SU-DHL-6 (cell line): ENCODE results near the gene TRMT10B.

ENCODE experiments used
- H2AFZ ChIP-seq: fragments of 200-600 bp; sonication (generic); 2 replicates; pipeline ENCODE4 v1.6.1; 2014; ENCODE audit warnings: low read depth, mild to moderate bottlenecking, moderate library complexity, mixed read lengths, antibody characterized with exemption, low read length; ENCODE audit not compliant: severe bottlenecking
- H3F3A ChIP-seq: fragments of 200-600 bp; shearing (Covaris generic); 2 replicates; pipeline ENCODE4 v1.6.0; 2016; ENCODE audit warnings: antibody characterized with exemption, mild to moderate bottlenecking; ENCODE audit not compliant: insufficient read depth
- H3K27ac ChIP-seq: fragments of 200-600 bp; sonication (generic); 2 replicates; pipeline ENCODE4 v1.5.1; 2016; ENCODE audit warnings: low read depth, mild to moderate bottlenecking, low read length, moderate library complexity, mixed read lengths
- H3K27me3 ChIP-seq: fragments of 200-600 bp; sonication (generic), shearing (Covaris generic); 2 replicates; pipeline ENCODE4 v1.6.0; 2014; ENCODE audit warnings: mild to moderate bottlenecking, low read length
- H3K36me3 ChIP-seq: fragments of 200-600 bp; sonication (generic); 2 replicates; pipeline ENCODE4 v1.6.1; 2014; ENCODE audit warnings: mild to moderate bottlenecking, low read length, mixed read lengths
- H3K4me2 ChIP-seq: fragments of 300-600, 200-600 bp; shearing (Covaris generic), sonication (generic); 2 replicates; pipeline ENCODE4 v1.6.0; 2014; ENCODE audit warnings: low read length, low read depth, mild to moderate bottlenecking; ENCODE audit not compliant: poor library complexity, severe bottlenecking
- H3K4me3 ChIP-seq: fragments of 200-600 bp; sonication (generic); 2 replicates; pipeline ENCODE4 v1.5.1; 2014; ENCODE audit warnings: antibody characterized with exemption, low read length, mild to moderate bottlenecking, mixed read lengths; ENCODE audit not compliant: insufficient read depth, poor library complexity, severe bottlenecking
- H3K79me2 ChIP-seq: fragments of 200-600 bp; sonication (generic); 2 replicates; pipeline ENCODE4 v1.6.1; 2014; ENCODE audit warnings: mild to moderate bottlenecking, low read length, moderate library complexity; ENCODE audit not compliant: insufficient read depth
- H3K9ac ChIP-seq: fragments of 200-600 bp; sonication (generic); 2 replicates; pipeline ENCODE4 v1.7.0; 2014; ENCODE audit warnings: mild to moderate bottlenecking, low read length
- H3K9me2 ChIP-seq: fragments of 200-600 bp; sonication (generic); replicated peaks from 2 replicates; pipeline ENCODE4 v1.6.1; 2014; ENCODE audit warnings: low read length; ENCODE audit not compliant: insufficient read depth
- H3K9me3 ChIP-seq: fragments of 200-600 bp; sonication (generic); 2 replicates; pipeline ENCODE4 v1.6.1; 2014; ENCODE audit warnings: low read length, mixed read lengths; ENCODE audit not compliant: insufficient read depth
- H4K20me1 ChIP-seq: fragments of 200-600 bp; sonication (generic); 2 replicates; pipeline ENCODE4 v1.6.1; 2014; ENCODE audit warnings: low read depth, mild to moderate bottlenecking, antibody characterized with exemption, low read length, moderate library complexity, mixed read lengths
- EZH2phosphoT487 ChIP-seq: fragments of 200-600 bp; sonication (generic), shearing (Covaris generic); conservative IDR thresholded peaks from 2 replicates; pipeline ENCODE4 v1.6.1; 2018; ENCODE audit warnings: mild to moderate bottlenecking, antibody characterized with exemption, low read length, moderate library complexity, mixed read lengths
- TF ChIP-seq, protein P1 (sequence below): fragments of 200-600 bp; sonication (generic); IDR thresholded peaks from one replicate; pipeline ENCODE4 v1.5.1; 2017; ENCODE audit warnings: antibody characterized with exemption, mild to moderate bottlenecking, low read length, moderate library complexity; ENCODE audit not compliant: insufficient read depth, poor library complexity, severe bottlenecking

The TRMT10B gene

DNA sequence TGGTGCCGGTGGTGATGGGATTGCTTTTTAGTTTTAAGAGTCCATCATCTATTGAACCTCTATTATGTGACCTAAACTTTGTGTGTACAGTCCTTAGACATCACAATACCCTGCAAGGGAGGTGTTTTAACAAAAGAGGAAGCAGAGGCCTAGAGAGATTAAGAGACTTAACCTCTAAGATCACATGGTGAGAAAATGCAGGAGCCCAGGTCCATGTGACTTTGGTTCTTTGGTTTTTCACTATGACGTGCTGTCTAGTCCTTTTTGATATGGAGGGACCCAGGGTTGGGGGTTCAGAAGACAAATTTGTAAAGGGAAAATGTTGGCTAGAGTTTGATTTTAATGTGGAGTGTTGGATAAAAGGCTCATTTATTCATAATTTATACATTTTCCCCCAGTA is 34.1 kb upstream of the TRMT10B start:
- Histone ChIP-seq H3K4me3 (no peak overlapping the region), H3K79me2 (no peaks in the 10 kb centered on the region), H3K9ac (no peak overlapping the region), H3K9me3 (no peaks in the 10 kb centered on the region), H4K20me1 (no peaks in the 10 kb centered on the region), H2AFZ (no peak overlapping the region), H3K4me2 (no peak overlapping the region), H3K9me2 (no peaks in the 10 kb centered on the region), H3K36me3 (no peaks in the 10 kb centered on the region), H3K27me3 (no peaks in the 10 kb centered on the region), H3F3A (no peaks in the 10 kb centered on the region), H3K27ac (no peak overlapping the region)
- no peak for TF ChIP-seq EZH2phosphoT487
- TF ChIP-seq, protein P1, sequence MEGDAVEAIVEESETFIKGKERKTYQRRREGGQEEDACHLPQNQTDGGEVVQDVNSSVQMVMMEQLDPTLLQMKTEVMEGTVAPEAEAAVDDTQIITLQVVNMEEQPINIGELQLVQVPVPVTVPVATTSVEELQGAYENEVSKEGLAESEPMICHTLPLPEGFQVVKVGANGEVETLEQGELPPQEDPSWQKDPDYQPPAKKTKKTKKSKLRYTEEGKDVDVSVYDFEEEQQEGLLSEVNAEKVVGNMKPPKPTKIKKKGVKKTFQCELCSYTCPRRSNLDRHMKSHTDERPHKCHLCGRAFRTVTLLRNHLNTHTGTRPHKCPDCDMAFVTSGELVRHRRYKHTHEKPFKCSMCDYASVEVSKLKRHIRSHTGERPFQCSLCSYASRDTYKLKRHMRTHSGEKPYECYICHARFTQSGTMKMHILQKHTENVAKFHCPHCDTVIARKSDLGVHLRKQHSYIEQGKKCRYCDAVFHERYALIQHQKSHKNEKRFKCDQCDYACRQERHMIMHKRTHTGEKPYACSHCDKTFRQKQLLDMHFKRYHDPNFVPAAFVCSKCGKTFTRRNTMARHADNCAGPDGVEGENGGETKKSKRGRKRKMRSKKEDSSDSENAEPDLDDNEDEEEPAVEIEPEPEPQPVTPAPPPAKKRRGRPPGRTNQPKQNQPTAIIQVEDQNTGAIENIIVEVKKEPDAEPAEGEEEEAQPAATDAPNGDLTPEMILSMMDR = no peak

DNA sequence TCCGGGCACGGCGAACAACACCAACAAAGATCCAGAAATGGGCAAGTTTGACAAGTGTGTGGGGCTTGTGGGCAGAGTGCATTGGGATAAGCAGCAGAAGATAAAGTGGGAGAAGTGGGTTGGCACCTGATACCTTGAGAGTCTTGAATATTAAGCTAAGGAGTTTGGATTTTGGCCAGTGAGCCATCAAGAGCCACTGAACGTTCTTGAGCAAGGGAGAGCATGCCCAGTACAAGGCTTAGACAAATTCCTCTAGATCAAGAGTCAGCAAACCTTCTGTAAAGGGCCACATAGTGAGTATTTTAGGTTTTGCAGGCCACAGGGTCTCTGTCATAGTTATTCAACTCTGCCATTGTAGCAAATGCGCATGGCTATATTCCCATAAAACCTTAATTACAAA is 26.6 kb upstream of the TRMT10B start:
- no peaks in the 10 kb centered on the region for H4K20me1 ChIP-seq
- H3K9me3 ChIP-seq = no peaks in the 10 kb centered on the region
- no peaks in the 10 kb centered on the region for H3F3A ChIP-seq
- no peak overlapping the region for H3K9ac ChIP-seq
- no peaks in the 10 kb centered on the region for H3K36me3 ChIP-seq
- no peak for TF ChIP-seq EZH2phosphoT487
- H3K79me2 ChIP-seq = no peaks in the 10 kb centered on the region
- H2AFZ ChIP-seq = no peak overlapping the region
- no peaks in the 10 kb centered on the region for H3K9me2 ChIP-seq
- H3K4me2 ChIP-seq = no peak overlapping the region
- H3K27ac ChIP-seq = no peak overlapping the region
- H3K27me3 ChIP-seq = no peaks in the 10 kb centered on the region
- H3K4me3 ChIP-seq = no peak overlapping the region

DNA sequence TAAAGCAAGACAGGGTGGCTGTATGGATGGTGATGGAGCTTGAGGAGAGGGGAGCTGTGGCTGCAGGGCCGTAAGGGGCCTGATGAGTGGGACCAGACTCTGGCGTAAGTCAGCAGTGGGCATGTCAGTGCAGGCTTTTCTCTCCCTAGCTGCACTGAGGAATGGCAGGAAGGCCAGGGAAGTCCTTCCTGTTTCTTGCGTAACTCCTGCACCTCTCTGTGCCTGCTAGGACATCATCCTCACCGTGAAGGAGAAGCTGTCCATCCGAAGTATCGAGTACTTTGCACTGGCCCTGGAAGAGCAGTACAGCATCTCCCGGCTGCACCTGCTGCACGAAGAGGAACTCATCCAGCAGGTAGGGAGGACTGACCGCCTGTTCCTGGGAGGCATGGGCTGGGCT is 24.1 kb upstream of the TRMT10B start:
- TF ChIP-seq, protein P1 = no peak
- no peak for TF ChIP-seq EZH2phosphoT487
- Histone ChIP-seq H3K9ac (no peak overlapping the region), H3K9me3 (no peaks in the 10 kb centered on the region), H3K27ac (no peak overlapping the region), H3K36me3 (no peaks in the 10 kb centered on the region), H3K4me3 (no peak overlapping the region), H3K79me2 (no peaks in the 10 kb centered on the region), H3K27me3 (no peaks in the 10 kb centered on the region), H3K9me2 (no peaks in the 10 kb centered on the region), H3F3A (no peaks in the 10 kb centered on the region), H2AFZ (no peak overlapping the region), H4K20me1 (no peaks in the 10 kb centered on the region), H3K4me2 (no peak overlapping the region)

DNA sequence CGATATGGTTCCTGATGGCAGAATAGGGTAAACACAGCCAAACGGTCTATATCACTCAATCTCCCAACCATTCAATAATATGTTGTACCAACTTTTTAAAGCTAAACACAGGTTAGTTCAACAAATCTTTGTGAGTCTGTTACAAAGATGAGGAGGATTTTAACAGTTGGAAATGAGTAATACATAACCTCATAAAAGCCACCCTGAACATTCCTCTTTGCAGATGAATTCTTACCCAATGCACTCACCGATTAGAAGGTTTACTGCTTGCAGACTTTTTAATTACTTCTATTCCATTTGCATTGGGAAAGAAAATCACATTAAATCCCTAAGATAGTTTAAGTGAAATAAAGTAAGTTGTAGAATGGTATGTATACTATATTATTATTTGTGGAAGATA is 23.3 kb upstream of the TRMT10B start:
- no peaks in the 10 kb centered on the region for H3K9me3 ChIP-seq
- H3K27ac ChIP-seq = no peak overlapping the region
- H3K4me2 ChIP-seq = no peak overlapping the region
- no peak overlapping the region for H2AFZ ChIP-seq
- TF ChIP-seq EZH2phosphoT487 = no peak
- TF ChIP-seq, protein P1 = no peak
- H3F3A ChIP-seq = no peaks in the 10 kb centered on the region
- H3K27me3 ChIP-seq = no peaks in the 10 kb centered on the region
- H3K4me3 ChIP-seq = no peak overlapping the region
- H3K36me3 ChIP-seq = no peaks in the 10 kb centered on the region
- H3K79me2 ChIP-seq = no peaks in the 10 kb centered on the region
- H3K9me2 ChIP-seq = no peaks in the 10 kb centered on the region
- no peak overlapping the region for H3K9ac ChIP-seq
- H4K20me1 ChIP-seq = no peaks in the 10 kb centered on the region
